GM23338 (cell line): ENCODE data around the gene SPTBN4. TPM values are rescaled to one million over a fixed set of nuclear protein-coding genes. Genes with fewer than 3 reads are reported as not detected.

ENCODE experiments used
- ATAC-seq: fragments of 200-7000 bp; cut with Tn5 transposase; 3 replicates; pipeline ENCODE4 v1.9.1; 2020
- DNase-seq: peaks from one replicate; pipeline ENCODE4 v3.0.0-alpha.2; 2015; ENCODE audit warnings: low spot score
- H2AFZ ChIP-seq: fragments of 200-600 bp; sonication (generic); 2 replicates; pipeline ENCODE4 v1.8.0; 2016; ENCODE audit warnings: antibody characterized with exemption, mild to moderate bottlenecking, moderate library complexity
- H3F3A ChIP-seq: fragments of 200-600 bp; sonication (generic); replicated peaks from 2 replicates; pipeline ENCODE4 v1.8.0; 2017; ENCODE audit warnings: antibody characterized with exemption, mixed run types, low read depth
- H3K27ac ChIP-seq: fragments of 200-600 bp; sonication (generic); 2 replicates; pipeline ENCODE4 v1.6.1; 2016; ENCODE audit warnings: low read depth
- H3K27me3 ChIP-seq: fragments of 200-600 bp; sonication (generic); 2 replicates; pipeline ENCODE4 v1.8.0; 2016; ENCODE audit warnings: mild to moderate bottlenecking, mixed run types, moderate library complexity; ENCODE audit not compliant: insufficient read depth
- H3K36me3 ChIP-seq: fragments of 200-600 bp; sonication (generic); 2 replicates; pipeline ENCODE4 v1.8.0; 2016; ENCODE audit warnings: mild to moderate bottlenecking; ENCODE audit not compliant: insufficient read depth
- H3K4me1 ChIP-seq: fragments of 200-600 bp; sonication (generic); 2 replicates; pipeline ENCODE4 v1.8.0; 2016; ENCODE audit warnings: mild to moderate bottlenecking, moderate library complexity; ENCODE audit not compliant: insufficient read depth
- H3K4me2 ChIP-seq: fragments of 200-600 bp; sonication (generic); 2 replicates; pipeline ENCODE4 v1.7.1; 2017; ENCODE audit warnings: mixed run types
- H3K4me3 ChIP-seq: fragments of 200-600 bp; sonication (generic); 2 replicates; pipeline ENCODE4 v1.6.1; 2016; ENCODE audit warnings: mixed run types
- H3K79me2 ChIP-seq: fragments of 200-600 bp; sonication (generic); replicated peaks from 2 replicates; pipeline ENCODE4 v1.8.0; 2017; ENCODE audit warnings: mild to moderate bottlenecking; ENCODE audit not compliant: insufficient read depth
- H3K9me2 ChIP-seq: fragments of 200-600 bp; sonication (generic); 2 replicates; pipeline ENCODE4 v1.8.0; 2017; ENCODE audit not compliant: insufficient read depth
- H4K20me1 ChIP-seq: fragments of 200-600 bp; sonication (generic); replicated peaks from 2 replicates; pipeline ENCODE4 v1.8.0; 2017; ENCODE audit warnings: mild to moderate bottlenecking; ENCODE audit not compliant: insufficient read depth
- H3K27ac Mint-ChIP-seq: 2 replicates; pipeline ENCODE4 v1.8.0; 2020; ENCODE audit warnings: inconsistent platforms, mild to moderate bottlenecking, moderate library complexity, mixed read lengths
- H3K27me3 Mint-ChIP-seq: 3 replicates; pipeline ENCODE4 v1.8.0; 2022; ENCODE audit warnings: low read depth, mild to moderate bottlenecking, moderate library complexity, mixed read lengths, inconsistent platforms; ENCODE audit not compliant: insufficient read depth, poor library complexity
- H3K36me3 Mint-ChIP-seq: 3 replicates; pipeline ENCODE4 v1.8.0; 2021; ENCODE audit warnings: low read depth, mild to moderate bottlenecking, inconsistent platforms, moderate library complexity, mixed read lengths
- H3K4me1 Mint-ChIP-seq: 3 replicates; pipeline ENCODE4 v1.8.0; 2020; ENCODE audit warnings: mild to moderate bottlenecking, inconsistent platforms, mixed read lengths
- H3K4me3 Mint-ChIP-seq: 3 replicates; pipeline ENCODE4 v1.8.0; 2021; ENCODE audit warnings: moderate library complexity, mild to moderate bottlenecking, inconsistent platforms, mixed read lengths
- H3K9me3 Mint-ChIP-seq: 3 replicates; pipeline ENCODE4 v1.8.0; 2020; ENCODE audit warnings: moderate library complexity, mild to moderate bottlenecking, inconsistent platforms, mixed read lengths
- JUNB ChIP-seq: IDR thresholded peaks from one replicate; pipeline ENCODE4 v1.6.1; 2016; ENCODE audit warnings: antibody characterized with exemption; ENCODE audit not compliant: unreplicated experiment
- NANOG ChIP-seq: IDR thresholded peaks from 2 replicates; pipeline ENCODE4 v1.6.1; 2016; ENCODE audit warnings: antibody characterized with exemption, borderline replicate concordance
- POLR2AphosphoS5 ChIP-seq: IDR thresholded peaks from 2 replicates; pipeline ENCODE4 v1.6.1; 2016; ENCODE audit warnings: antibody characterized with exemption, low read depth
- STAT1 ChIP-seq: IDR thresholded peaks from one replicate; pipeline ENCODE4 v1.6.1; 2016; ENCODE audit warnings: antibody characterized with exemption; ENCODE audit not compliant: unreplicated experiment
- polyA plus RNA-seq: library from polyadenylated mRNA; unstranded; fragments of >200 nt; fragmentation: Nextera tagmentation; extraction: Ambion mirVana; gene quantifications from 2 replicates; pipeline ENCODE4 v1.2.1, GENCODE V29; 2016
- total RNA-seq: library from RNA; depleted of rRNA; stranded (reverse); fragments of >200 nt; shearing (Covaris generic); gene quantifications from 2 replicates; pipeline ENCODE4 v1.2.3, GENCODE V29; 2014
- TF ChIP-seq, protein P1 (sequence below): IDR thresholded peaks from 2 replicates; pipeline ENCODE4 v1.6.1; 2016; ENCODE audit warnings: antibody characterized with exemption
- TF ChIP-seq, protein P2 (sequence below): fragments of 250-450 bp; sonication (Bioruptor Pico); IDR thresholded peaks from 2 replicates; pipeline ENCODE4 v1.5.0; 2020; ENCODE audit warnings: mild to moderate bottlenecking, moderate library complexity

Gene SPTBN4
- total and polyA plus RNA-seq, 2 experiments from 2014 or later: 1.6 to 2.3 TPM

DNA sequence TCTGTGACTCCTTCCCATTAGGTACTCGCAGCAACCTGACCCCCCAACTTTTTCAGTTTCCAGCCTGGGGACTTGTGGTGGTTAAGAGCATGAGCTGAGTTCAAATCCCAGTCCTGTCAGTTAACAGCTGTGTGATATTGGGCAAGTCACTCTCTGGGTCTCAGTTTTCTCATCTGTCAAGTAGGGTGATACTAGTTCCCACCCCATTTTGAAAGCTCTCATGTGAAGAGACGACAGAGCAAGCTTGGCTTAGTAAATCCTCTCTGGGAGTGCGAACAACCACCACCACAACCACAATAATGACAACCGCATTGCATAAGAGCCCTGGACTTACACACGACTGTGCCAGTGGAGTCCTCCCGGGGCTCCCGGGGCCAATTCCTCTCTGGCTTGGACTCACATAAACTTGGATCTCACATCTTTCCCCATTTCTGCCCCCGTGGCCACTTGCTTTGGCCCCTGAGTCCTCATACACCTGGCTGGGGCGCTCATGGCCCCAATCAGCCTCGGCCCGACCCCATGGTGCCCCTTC is 1.7 kb upstream of the SPTBN4 start:
- peak overlapping the region; percentile 88 for H3K4me2 ChIP-seq
- peak overlapping the region; percentile 88 for H3K4me3 ChIP-seq
- H3K27ac Mint-ChIP-seq: peak overlapping the region; percentile 87
- no peaks in the 10 kb centered on the region; the same call in 2 of the 3 replicates for H3K9me3 Mint-ChIP-seq
- no peaks in the 10 kb centered on the region for H4K20me1 ChIP-seq
- H3F3A ChIP-seq: peaks cover 3% of the 10 kb centered on the region; the same call in 1 of the 2 replicates
- peaks cover 13% of the 10 kb centered on the region for H3K4me1 Mint-ChIP-seq
- H3K4me1 ChIP-seq: no peaks in the 10 kb centered on the region; the same call in 1 of the 2 replicates
- H3K9me2 ChIP-seq: no peaks in the 10 kb centered on the region
- no peaks in the 10 kb centered on the region for H3K36me3 ChIP-seq
- H3K36me3 Mint-ChIP-seq: no peaks in the 10 kb centered on the region; the same call in 2 of the 3 replicates
- no peaks in the 10 kb centered on the region for H3K79me2 ChIP-seq
- peaks cover 36% of the 10 kb centered on the region for H3K27me3 Mint-ChIP-seq
- ATAC-seq: no peak; the same call in 2 of the 3 replicates
- no peak overlapping the region for H3K27ac ChIP-seq
- peak overlapping the region; percentile 79 for H3K4me3 Mint-ChIP-seq
- TF ChIP-seq POLR2AphosphoS5: no peak
- H3K27me3 ChIP-seq: peaks cover 36% of the 10 kb centered on the region
- peak overlapping the region; percentile 92 for H2AFZ ChIP-seq
- DNase-seq: peak; percentile 19

DNA sequence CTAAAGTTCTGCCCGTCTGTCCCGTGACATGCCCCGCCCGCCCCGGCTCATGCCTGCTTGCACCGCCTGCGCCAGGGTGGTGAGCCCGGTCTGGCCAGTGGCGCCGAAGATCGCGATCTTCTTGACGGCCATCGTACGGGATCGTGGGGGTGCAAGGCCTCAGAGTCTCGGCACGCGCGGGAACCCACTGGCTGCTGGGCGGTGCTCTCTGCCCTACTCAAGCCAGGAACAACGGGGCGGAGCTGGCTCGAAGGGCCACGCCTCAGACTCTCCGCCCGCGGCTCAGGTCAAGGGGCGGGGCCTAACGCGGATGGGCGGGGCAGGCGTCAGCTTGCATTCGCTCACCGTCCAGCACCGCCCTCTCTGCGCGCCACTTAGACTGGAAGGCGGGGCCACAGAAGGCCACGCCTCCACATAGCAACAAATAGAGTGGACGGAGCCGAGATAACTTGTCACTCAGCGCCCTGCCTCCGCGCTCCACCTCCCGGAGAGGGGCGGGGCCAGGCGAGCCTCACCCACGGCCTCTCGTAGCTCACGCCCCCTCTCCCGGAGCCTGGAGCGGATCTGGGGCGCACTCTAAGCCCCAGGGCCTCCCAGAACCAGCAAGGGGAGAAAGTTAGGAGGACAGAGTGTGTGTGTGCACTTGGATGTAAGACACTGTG is 1.1 kb upstream of the SPTBN4 start, which contains the start of gene BLVRB:
Gene BLVRB, minus strand, starts transcription at position 189 of the 662 bp plus-strand sequence. Its CDS starts 57 bp downstream, at position 132.
- Histone ChIP-seq H3K4me3 (peak within 1 kb of the TSS; percentile 88), H3K4me2 (peak within 1 kb of the TSS; percentile 88), H3K9me2 (no peaks in the 10 kb centered on the region), H3K79me2 (no peaks in the 10 kb centered on the region), H3K27me3 (peaks cover 36% of the 10 kb centered on the region), H3K36me3 (no peaks in the 10 kb centered on the region), H3F3A (peaks cover 3% of the 10 kb centered on the region; the same call in 1 of the 2 replicates), H3K4me1 (no peaks in the 10 kb centered on the region; the same call in 1 of the 2 replicates), H2AFZ (peak within 1 kb of the TSS; percentile 92), H4K20me1 (no peaks in the 10 kb centered on the region), H3K27ac (no peak within 1 kb of the TSS)
- H3K9me3 Mint-ChIP-seq: no peaks in the 10 kb centered on the region; the same call in 2 of the 3 replicates
- H3K4me3 Mint-ChIP-seq: peak within 1 kb of the TSS; percentile 79
- peak within 1 kb of the TSS; percentile 87 for H3K27ac Mint-ChIP-seq
- H3K4me1 Mint-ChIP-seq: peaks cover 13% of the 10 kb centered on the region
- no peaks in the 10 kb centered on the region; the same call in 2 of the 3 replicates for H3K36me3 Mint-ChIP-seq
- DNase-seq (peak; percentile 99), ATAC-seq (peak; percentile 85)
- H3K27me3 Mint-ChIP-seq: peaks cover 39% of the 10 kb centered on the region
- TF ChIP-seq, protein P1, sequence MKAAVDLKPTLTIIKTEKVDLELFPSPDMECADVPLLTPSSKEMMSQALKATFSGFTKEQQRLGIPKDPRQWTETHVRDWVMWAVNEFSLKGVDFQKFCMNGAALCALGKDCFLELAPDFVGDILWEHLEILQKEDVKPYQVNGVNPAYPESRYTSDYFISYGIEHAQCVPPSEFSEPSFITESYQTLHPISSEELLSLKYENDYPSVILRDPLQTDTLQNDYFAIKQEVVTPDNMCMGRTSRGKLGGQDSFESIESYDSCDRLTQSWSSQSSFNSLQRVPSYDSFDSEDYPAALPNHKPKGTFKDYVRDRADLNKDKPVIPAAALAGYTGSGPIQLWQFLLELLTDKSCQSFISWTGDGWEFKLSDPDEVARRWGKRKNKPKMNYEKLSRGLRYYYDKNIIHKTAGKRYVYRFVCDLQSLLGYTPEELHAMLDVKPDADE: no peak
- TF ChIP-seq NANOG (no peak), STAT1 (no peak), POLR2AphosphoS5 (peak; percentile 80)

DNA sequence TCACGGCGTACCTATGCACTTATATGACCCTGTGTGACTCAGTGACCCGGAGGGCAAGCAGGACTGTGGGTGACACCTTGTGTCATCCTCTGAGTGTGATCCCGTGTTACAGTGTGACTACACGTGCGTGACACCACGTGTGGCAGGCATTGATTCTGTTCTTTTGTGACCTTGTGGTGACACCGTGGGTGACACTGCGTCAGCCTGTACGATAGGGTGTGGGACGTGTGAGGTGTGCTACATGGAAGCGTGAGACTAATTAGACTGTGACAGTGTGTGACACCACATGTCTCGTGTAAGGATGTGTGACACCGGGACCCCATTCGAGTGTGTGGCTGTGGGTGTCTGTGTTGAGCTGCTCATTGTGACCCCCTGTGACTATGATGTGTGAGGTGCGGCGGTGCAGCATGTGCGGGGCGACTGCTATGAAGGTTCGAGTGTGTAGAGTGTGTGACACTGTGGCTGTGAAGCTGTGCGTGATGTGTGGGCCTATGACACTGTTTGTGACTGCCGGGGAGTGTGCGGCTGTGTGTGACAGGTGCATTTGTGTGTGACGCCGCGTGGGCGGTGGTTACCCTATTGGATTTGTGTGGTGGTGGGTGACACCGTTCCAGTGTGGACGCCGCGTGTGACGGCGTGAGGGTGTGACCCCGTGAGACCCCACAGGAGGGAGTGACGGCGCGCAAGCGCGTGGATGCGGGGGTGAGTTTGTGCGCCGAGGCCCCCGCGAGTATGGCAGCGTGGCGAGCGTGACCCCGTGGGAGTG is 399 bp upstream of the SPTBN4 start:
- Mint-ChIP-seq H3K4me1 (peaks cover 13% of the 10 kb centered on the region), H3K27ac (no peak overlapping the region), H3K36me3 (no peaks in the 10 kb centered on the region; the same call in 2 of the 3 replicates), H3K4me3 (peak overlapping the region; percentile 79), H3K9me3 (no peaks in the 10 kb centered on the region; the same call in 2 of the 3 replicates), H3K27me3 (peaks cover 39% of the 10 kb centered on the region)
- ATAC-seq: no peak
- Histone ChIP-seq H3K9me2 (no peaks in the 10 kb centered on the region), H3K27me3 (peaks cover 36% of the 10 kb centered on the region), H2AFZ (no peak overlapping the region), H4K20me1 (no peaks in the 10 kb centered on the region), H3K79me2 (no peaks in the 10 kb centered on the region), H3K27ac (no peak overlapping the region), H3K4me1 (no peaks in the 10 kb centered on the region; the same call in 1 of the 2 replicates), H3F3A (peaks cover 3% of the 10 kb centered on the region; the same call in 1 of the 2 replicates), H3K36me3 (no peaks in the 10 kb centered on the region), H3K4me2 (peak overlapping the region; percentile 70), H3K4me3 (peak overlapping the region; percentile 88; the same call in 1 of the 2 replicates)
- no peak for DNase-seq
- TF ChIP-seq JUNB: no peak
- TF ChIP-seq, protein P2, sequence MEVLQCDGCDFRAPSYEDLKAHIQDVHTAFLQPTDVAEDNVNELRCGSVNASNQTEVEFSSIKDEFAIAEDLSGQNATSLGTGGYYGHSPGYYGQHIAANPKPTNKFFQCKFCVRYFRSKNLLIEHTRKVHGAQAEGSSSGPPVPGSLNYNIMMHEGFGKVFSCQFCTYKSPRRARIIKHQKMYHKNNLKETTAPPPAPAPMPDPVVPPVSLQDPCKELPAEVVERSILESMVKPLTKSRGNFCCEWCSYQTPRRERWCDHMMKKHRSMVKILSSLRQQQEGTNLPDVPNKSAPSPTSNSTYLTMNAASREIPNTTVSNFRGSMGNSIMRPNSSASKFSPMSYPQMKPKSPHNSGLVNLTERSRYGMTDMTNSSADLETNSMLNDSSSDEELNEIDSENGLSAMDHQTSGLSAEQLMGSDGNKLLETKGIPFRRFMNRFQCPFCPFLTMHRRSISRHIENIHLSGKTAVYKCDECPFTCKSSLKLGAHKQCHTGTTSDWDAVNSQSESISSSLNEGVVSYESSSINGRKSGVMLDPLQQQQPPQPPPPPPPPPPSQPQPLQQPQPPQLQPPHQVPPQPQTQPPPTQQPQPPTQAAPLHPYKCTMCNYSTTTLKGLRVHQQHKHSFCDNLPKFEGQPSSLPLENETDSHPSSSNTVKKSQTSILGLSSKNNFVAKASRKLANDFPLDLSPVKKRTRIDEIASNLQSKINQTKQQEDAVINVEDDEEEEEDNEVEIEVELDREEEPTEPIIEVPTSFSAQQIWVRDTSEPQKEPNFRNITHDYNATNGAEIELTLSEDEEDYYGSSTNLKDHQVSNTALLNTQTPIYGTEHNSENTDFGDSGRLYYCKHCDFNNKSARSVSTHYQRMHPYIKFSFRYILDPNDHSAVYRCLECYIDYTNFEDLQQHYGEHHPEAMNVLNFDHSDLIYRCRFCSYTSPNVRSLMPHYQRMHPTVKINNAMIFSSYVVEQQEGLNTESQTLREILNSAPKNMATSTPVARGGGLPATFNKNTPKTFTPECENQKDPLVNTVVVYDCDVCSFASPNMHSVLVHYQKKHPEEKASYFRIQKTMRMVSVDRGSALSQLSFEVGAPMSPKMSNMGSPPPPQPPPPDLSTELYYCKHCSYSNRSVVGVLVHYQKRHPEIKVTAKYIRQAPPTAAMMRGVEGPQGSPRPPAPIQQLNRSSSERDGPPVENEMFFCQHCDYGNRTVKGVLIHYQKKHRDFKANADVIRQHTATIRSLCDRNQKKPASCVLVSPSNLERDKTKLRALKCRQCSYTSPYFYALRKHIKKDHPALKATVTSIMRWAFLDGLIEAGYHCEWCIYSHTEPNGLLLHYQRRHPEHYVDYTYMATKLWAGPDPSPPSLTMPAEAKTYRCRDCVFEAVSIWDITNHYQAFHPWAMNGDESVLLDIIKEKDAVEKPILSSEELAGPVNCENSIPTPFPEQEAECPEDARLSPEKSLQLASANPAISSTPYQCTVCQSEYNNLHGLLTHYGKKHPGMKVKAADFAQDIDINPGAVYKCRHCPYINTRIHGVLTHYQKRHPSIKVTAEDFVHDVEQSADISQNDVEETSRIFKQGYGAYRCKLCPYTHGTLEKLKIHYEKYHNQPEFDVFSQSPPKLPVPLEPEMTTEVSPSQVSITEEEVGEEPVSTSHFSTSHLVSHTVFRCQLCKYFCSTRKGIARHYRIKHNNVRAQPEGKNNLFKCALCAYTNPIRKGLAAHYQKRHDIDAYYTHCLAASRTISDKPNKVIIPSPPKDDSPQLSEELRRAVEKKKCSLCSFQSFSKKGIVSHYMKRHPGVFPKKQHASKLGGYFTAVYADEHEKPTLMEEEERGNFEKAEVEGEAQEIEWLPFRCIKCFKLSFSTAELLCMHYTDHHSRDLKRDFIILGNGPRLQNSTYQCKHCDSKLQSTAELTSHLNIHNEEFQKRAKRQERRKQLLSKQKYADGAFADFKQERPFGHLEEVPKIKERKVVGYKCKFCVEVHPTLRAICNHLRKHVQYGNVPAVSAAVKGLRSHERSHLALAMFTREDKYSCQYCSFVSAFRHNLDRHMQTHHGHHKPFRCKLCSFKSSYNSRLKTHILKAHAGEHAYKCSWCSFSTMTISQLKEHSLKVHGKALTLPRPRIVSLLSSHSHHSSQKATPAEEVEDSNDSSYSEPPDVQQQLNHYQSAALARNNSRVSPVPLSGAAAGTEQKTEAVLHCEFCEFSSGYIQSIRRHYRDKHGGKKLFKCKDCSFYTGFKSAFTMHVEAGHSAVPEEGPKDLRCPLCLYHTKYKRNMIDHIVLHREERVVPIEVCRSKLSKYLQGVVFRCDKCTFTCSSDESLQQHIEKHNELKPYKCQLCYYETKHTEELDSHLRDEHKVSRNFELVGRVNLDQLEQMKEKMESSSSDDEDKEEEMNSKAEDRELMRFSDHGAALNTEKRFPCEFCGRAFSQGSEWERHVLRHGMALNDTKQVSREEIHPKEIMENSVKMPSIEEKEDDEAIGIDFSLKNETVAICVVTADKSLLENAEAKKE (CRISPR knock-in tag): no peak
